ENCODE measurements around the gene PHIP.
"Not testable (repeated sequence)": the region's sequence is repeated elsewhere in the genome, so short reads cannot be mapped to it uniquely, and the experiment has no call there.

The PHIP gene

DNA sequence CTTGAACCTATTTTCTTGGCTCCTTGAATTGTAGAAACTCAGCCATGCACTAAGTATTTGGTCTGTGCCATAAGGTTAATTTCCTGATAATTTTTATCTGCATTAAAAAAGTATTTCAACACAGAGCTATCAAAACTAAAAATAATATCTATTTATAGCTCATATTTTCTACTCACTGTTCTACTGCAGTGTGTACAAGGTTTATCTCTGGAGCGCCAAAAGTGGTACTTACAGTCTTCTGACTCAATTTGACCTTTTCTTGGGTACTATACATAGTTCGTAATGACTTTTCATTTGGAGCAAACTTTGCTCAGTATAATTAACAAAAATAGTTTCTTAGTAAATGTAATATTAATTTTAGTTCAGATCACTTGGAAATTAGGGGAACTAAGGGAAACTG is 141.5 kb downstream of the PHIP start:
- no peak overlapping the region for H3K4me3 ChIP-seq (ENCODE audit: low read length)
- H3K9me2 ChIP-seq (replicated peaks; ENCODE audit: control insufficient read depth, low read length), result no peaks in the 10 kb centered on the region
- no peaks in the 10 kb centered on the region for H3K27me3 ChIP-seq (ENCODE audit: control insufficient read depth, low read length)
- peaks cover 21% of the 10 kb centered on the region for H3F3A ChIP-seq (ENCODE audit: control insufficient read depth, insufficient read depth)
- peaks cover 38% of the 10 kb centered on the region for H3K36me3 ChIP-seq (ENCODE audit: control insufficient read depth, low read length)
- H3K9me3 ChIP-seq (ENCODE audit: control insufficient read depth, insufficient read depth, low read length), result no peaks in the 10 kb centered on the region
- H3K4me1 ChIP-seq (ENCODE audit: control insufficient read depth, low read length), result no peaks in the 10 kb centered on the region
- no peak overlapping the region for H3K27ac ChIP-seq (ENCODE audit: low read depth, low read length)
- H3K79me2 ChIP-seq (ENCODE audit: control insufficient read depth, low read length), result no peaks in the 10 kb centered on the region
- H4K20me1 ChIP-seq (ENCODE audit: control insufficient read depth, insufficient read depth, low read depth, low read length), result no peaks in the 10 kb centered on the region
- H3K4me2 ChIP-seq (ENCODE audit: low read length), result no peak overlapping the region
- TF ChIP-seq, protein P1, sequence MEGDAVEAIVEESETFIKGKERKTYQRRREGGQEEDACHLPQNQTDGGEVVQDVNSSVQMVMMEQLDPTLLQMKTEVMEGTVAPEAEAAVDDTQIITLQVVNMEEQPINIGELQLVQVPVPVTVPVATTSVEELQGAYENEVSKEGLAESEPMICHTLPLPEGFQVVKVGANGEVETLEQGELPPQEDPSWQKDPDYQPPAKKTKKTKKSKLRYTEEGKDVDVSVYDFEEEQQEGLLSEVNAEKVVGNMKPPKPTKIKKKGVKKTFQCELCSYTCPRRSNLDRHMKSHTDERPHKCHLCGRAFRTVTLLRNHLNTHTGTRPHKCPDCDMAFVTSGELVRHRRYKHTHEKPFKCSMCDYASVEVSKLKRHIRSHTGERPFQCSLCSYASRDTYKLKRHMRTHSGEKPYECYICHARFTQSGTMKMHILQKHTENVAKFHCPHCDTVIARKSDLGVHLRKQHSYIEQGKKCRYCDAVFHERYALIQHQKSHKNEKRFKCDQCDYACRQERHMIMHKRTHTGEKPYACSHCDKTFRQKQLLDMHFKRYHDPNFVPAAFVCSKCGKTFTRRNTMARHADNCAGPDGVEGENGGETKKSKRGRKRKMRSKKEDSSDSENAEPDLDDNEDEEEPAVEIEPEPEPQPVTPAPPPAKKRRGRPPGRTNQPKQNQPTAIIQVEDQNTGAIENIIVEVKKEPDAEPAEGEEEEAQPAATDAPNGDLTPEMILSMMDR (IDR thresholded peaks at IDR 0.05; ENCODE audit: low read depth, low read length, poor library complexity, severe bottlenecking), result no peak
- no peak for TF ChIP-seq EZH2phosphoT487 (IDR thresholded peaks at IDR 0.05; ENCODE audit: borderline replicate concordance, low read length)

- H3K4me2 ChIP-seq (ENCODE audit: low read length), result no peak overlapping the region
- H3K9me2 ChIP-seq (replicated peaks; ENCODE audit: control insufficient read depth, low read length), result no peaks in the 10 kb centered on the region
Measured at GRCh38 chr6:78935553-78935952, 142.5 kb downstream of the PHIP start.

DNA sequence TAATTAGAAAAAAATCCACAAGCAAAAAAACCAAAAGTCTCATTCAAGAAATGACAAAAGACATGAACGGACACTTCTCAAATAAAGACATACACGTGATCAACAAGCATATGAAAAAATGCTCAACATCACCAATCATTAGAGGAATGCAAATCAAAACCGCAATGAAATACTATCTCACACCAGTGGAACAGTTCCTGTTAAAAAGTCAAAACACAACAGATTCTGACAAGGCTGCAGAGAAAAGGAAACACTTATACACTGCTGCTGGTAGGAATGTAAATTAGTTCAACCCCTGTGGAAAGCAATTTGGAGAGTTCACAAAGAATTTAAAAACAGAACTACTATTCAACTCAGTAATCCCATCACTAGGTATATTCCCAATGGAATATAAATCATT is 152.7 kb downstream of the PHIP start:
- TF ChIP-seq, protein P1 (IDR thresholded peaks at IDR 0.05; ENCODE audit: low read depth, low read length, poor library complexity, severe bottlenecking), result no peak
- no peak for TF ChIP-seq EZH2phosphoT487 (IDR thresholded peaks at IDR 0.05; ENCODE audit: borderline replicate concordance, low read length)
- no peaks in the 10 kb centered on the region for H3F3A ChIP-seq (ENCODE audit: control insufficient read depth, insufficient read depth)
- H3K79me2 ChIP-seq (ENCODE audit: control insufficient read depth, low read length), result no peaks in the 10 kb centered on the region
- H3K27me3 ChIP-seq (ENCODE audit: control insufficient read depth, low read length), result no peaks in the 10 kb centered on the region
- no peak overlapping the region for H3K27ac ChIP-seq (ENCODE audit: low read depth, low read length)
- H3K4me3 ChIP-seq (ENCODE audit: low read length), result no peak overlapping the region
- H3K4me1 ChIP-seq (ENCODE audit: control insufficient read depth, low read length), result peaks cover 7% of the 10 kb centered on the region
- no peaks in the 10 kb centered on the region for H3K9me3 ChIP-seq (ENCODE audit: control insufficient read depth, insufficient read depth, low read length)
- no peaks in the 10 kb centered on the region for H4K20me1 ChIP-seq (ENCODE audit: control insufficient read depth, insufficient read depth, low read depth, low read length)
- no peaks in the 10 kb centered on the region for H3K36me3 ChIP-seq (ENCODE audit: control insufficient read depth, low read length)
- H3K9me2 ChIP-seq (replicated peaks; ENCODE audit: control insufficient read depth, low read length), result no peaks in the 10 kb centered on the region
- H3K4me2 ChIP-seq (ENCODE audit: low read length), result no peak overlapping the region

More at GRCh38 chr6:78935553-78935952, 142.5 kb downstream of the PHIP start:
- H4K20me1 ChIP-seq (ENCODE audit: control insufficient read depth, insufficient read depth, low read depth, low read length), result no peaks in the 10 kb centered on the region
- peaks cover 18% of the 10 kb centered on the region for H3F3A ChIP-seq (ENCODE audit: control insufficient read depth, insufficient read depth)
- H3K79me2 ChIP-seq (ENCODE audit: control insufficient read depth, low read length), result no peaks in the 10 kb centered on the region
- TF ChIP-seq, protein P1 (IDR thresholded peaks at IDR 0.05; ENCODE audit: low read depth, low read length, poor library complexity, severe bottlenecking), result no peak
- no peak for TF ChIP-seq EZH2phosphoT487 (IDR thresholded peaks at IDR 0.05; ENCODE audit: borderline replicate concordance, low read length)
- H3K4me1 ChIP-seq (ENCODE audit: control insufficient read depth, low read length), result no peaks in the 10 kb centered on the region
- H3K27me3 ChIP-seq (ENCODE audit: control insufficient read depth, low read length), result no peaks in the 10 kb centered on the region
- H3K27ac ChIP-seq (ENCODE audit: low read depth, low read length), result no peak overlapping the region
- H3K4me3 ChIP-seq (ENCODE audit: low read length), result no peak overlapping the region
- H3K9me3 ChIP-seq (ENCODE audit: control insufficient read depth, insufficient read depth, low read length), result no peaks in the 10 kb centered on the region
- H3K36me3 ChIP-seq (ENCODE audit: control insufficient read depth, low read length), result peaks cover 28% of the 10 kb centered on the region

GRCh38 chr6:78921168-78921567 is 156.9 kb downstream of the PHIP start:
- H3K36me3 ChIP-seq (ENCODE audit: control insufficient read depth, low read length); H3K9me2 ChIP-seq (replicated peaks; ENCODE audit: control insufficient read depth, low read length); H3K4me1 ChIP-seq (ENCODE audit: control insufficient read depth, low read length); H3F3A ChIP-seq (ENCODE audit: control insufficient read depth, insufficient read depth); H3K79me2 ChIP-seq (ENCODE audit: control insufficient read depth, low read length); H3K9me3 ChIP-seq (ENCODE audit: control insufficient read depth, insufficient read depth, low read length); H3K4me2 ChIP-seq (ENCODE audit: low read length); H3K27ac ChIP-seq (ENCODE audit: low read depth, low read length); H3K27me3 ChIP-seq (ENCODE audit: control insufficient read depth, low read length); H4K20me1 ChIP-seq (ENCODE audit: control insufficient read depth, insufficient read depth, low read depth, low read length); H3K4me3 ChIP-seq (ENCODE audit: low read length): not testable (repeated sequence)
